ENCODE measurements around the gene MRGPRG. TPM values are rescaled to one million over a fixed set of nuclear protein-coding genes. Genes with fewer than 3 reads are reported as not detected.

Gene MRGPRG
- total and polyA plus RNA-seq, 2 of the 8 experiments (the other 6 are each of a cell fraction or from before 2014, with no cell fraction given) = not detected

DNA sequence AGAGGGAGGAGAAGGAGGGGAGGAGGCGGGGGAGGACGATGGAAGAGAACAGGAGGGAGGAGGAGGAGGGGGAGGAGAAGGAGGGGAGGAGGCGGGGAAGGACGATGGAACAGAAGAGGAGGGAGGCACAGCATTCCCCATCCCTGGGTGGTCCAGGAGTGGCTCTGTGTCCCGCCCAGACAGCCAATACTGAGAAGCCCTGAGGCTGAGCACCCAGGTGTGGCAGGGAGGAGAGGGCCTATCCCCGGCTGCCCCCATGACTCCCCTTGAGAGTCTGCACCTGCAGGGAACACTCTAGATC lies 12.9 kb upstream of the MRGPRG start:
- WGBS, 2 experiments (ENCODE audit: extremely low coverage in 1 of 2, insufficient coverage in 1 of 2, insufficient read length in 1 of 2, insufficient replicate concordance in 2 of 2, low coverage in 1 of 2, low lambda C conversion rate in 2 of 2, missing lambda C conversion rate in 1 of 2) = 80% methylated on average over 1 of the region's 6 CpGs; no CpG with 5 or more reads in 1 of the 2 experiments
- H3K4me1 ChIP-seq (replicated peaks in 1 of 4; ENCODE audit: control insufficient read depth in 3 of 4, insufficient read depth in 4 of 4, low read length in 3 of 4) = peaks cover 0 to 4% (median 0%) of the 10 kb centered on the region in 4 experiments; a peak in 1 of 7 replicates
- no peaks in the 10 kb centered on the region for H3K79me2 ChIP-seq (ENCODE audit: control insufficient read depth in 1 of 2, insufficient read depth in 2 of 2, low read length in 2 of 2)
- H3K79me1 ChIP-seq (ENCODE audit: low read depth, low read length) = no peaks in the 10 kb centered on the region
- no peak overlapping the region for H4K8ac ChIP-seq (ENCODE audit: extremely low read depth, insufficient read depth, low read length)
- H3K23ac ChIP-seq (ENCODE audit: insufficient read length) = no peak overlapping the region
- no peaks in the 10 kb centered on the region; a peak in 1 of 7 replicates for H3K27me3 ChIP-seq (replicated peaks in 1 of 4; ENCODE audit: control insufficient read depth in 3 of 4, extremely low read depth in 1 of 4, insufficient read depth in 3 of 4, low read length in 3 of 4)
- H4K91ac ChIP-seq (replicated peaks; ENCODE audit: insufficient read length, low read length) = no peak overlapping the region
- H3K14ac ChIP-seq (ENCODE audit: insufficient read length) = no peak overlapping the region
- H2BK120ac ChIP-seq (replicated peaks; ENCODE audit: low read depth, low read length) = no peak overlapping the region
- CTCF ChIA-PET (ENCODE audit: partially characterized antibody) = interaction anchor here (0.8 to 1.2 kb wide), 4 partner anchors 11 to 122 kb away, joined by 3 read pairs; no protein-coding TSS in a partner anchor
- FAIRE-seq (no peak), DNase-seq (ENCODE audit: low read depth in 1 of 2, low spot score in 2 of 2) (no peak)
- H2BK15ac ChIP-seq (ENCODE audit: low read length) = no peak overlapping the region
- no peak overlapping the region for H3K4ac ChIP-seq (replicated peaks; ENCODE audit: insufficient read length, low read depth, low read length)
- H2BK12ac ChIP-seq (ENCODE audit: low read depth, low read length) = peak overlapping the region; percentile 27; the same call in 1 of the 2 replicates
- POLR2A ChIA-PET (ENCODE audit: partially characterized antibody) = interaction anchor here (0.5 kb wide), 1 partner anchor 515 kb away, joined by 3 read pairs; no protein-coding TSS in a partner anchor
- no peak overlapping the region; the same call in 1 of the 2 replicates for H2AK5ac ChIP-seq (ENCODE audit: low read depth, low read length)
- no peak overlapping the region for H3K9ac ChIP-seq (replicated peaks in 1 of 4; ENCODE audit: extremely low read depth in 1 of 4, low read depth in 3 of 4, low read length in 3 of 4)
- no peak overlapping the region for H4K5ac ChIP-seq (ENCODE audit: insufficient read length, low read depth, low read length)
- no peak overlapping the region for H3K27ac ChIP-seq (ENCODE audit: low read depth, low read length)
- no peaks in the 10 kb centered on the region for H3K9me3 ChIP-seq (ENCODE audit: insufficient read depth in 2 of 2, low read depth in 1 of 2, low read length in 1 of 2)
- H3K18ac ChIP-seq (ENCODE audit: extremely low read depth, low read length) = no peak overlapping the region
- no peak overlapping the region for H2AFZ ChIP-seq (ENCODE audit: low read length)
- no peak for TF ChIP-seq BACH1 (IDR thresholded peaks at IDR 0.05; ENCODE audit: low read length)
- TF ChIP-seq, protein P1, sequence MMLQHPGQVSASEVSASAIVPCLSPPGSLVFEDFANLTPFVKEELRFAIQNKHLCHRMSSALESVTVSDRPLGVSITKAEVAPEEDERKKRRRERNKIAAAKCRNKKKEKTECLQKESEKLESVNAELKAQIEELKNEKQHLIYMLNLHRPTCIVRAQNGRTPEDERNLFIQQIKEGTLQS (IDR thresholded peaks at IDR 0.05; ENCODE audit: insufficient read depth, low read depth, low read length) = no peak
- TF ChIP-seq MAFK (IDR thresholded peaks at IDR 0.05; ENCODE audit: low read depth, low read length) = no peak
- no peak overlapping the region for H2BK20ac ChIP-seq (ENCODE audit: low read length)
- H3K4me2 ChIP-seq (ENCODE audit: insufficient read depth in 1 of 2, low read depth in 2 of 2, low read length in 2 of 2) = no peak overlapping the region
- peaks cover 0 to 2% of the 10 kb centered on the region in 2 experiments for H4K20me1 ChIP-seq (replicated peaks in 1 of 2; ENCODE audit: control insufficient read depth in 1 of 2, insufficient read depth in 2 of 2, low read length in 2 of 2)
- H3K23me2 ChIP-seq (ENCODE audit: low read depth, low read length) = no peaks in the 10 kb centered on the region
- no peak overlapping the region for H2BK5ac ChIP-seq (ENCODE audit: low read depth, low read length)
- no peak overlapping the region for H3K56ac ChIP-seq (replicated peaks; ENCODE audit: insufficient read length, low read depth, low read length)
- no peaks in the 10 kb centered on the region for H3K36me3 ChIP-seq (ENCODE audit: control insufficient read depth in 2 of 4, insufficient read depth in 4 of 4, low read length in 3 of 4)
- no peak overlapping the region for H3K4me3 ChIP-seq (ENCODE audit: extremely low read depth in 1 of 4, insufficient read depth in 2 of 4, low read depth in 3 of 4, low read length in 4 of 4)
